Liver (tissue), 3 donors: ENCODE data around the gene SCN10A.

Experiments
- ATF3 ChIP-seq: IDR thresholded peaks from 2 replicates; pipeline ENCODE4 v1.6.1; 2016; ENCODE audit warnings: antibody characterized with exemption
- CTCF ChIP-seq: fragments of 150-350 bp; IDR thresholded peaks from 2 replicates; pipeline ENCODE4 v1.5.1; 2017; ENCODE audit warnings: improper control_type of control experiment, low read depth, low read length; ENCODE audit not compliant: missing input control
- EGR1 ChIP-seq, 2 donors: IDR thresholded peaks; 2 replicates each; pipeline ENCODE4 v1.6.1; 2016 to 2018; ENCODE audit warnings: antibody characterized with exemption in 2 of 2, low read depth in 2 of 2
- FOXA1 ChIP-seq: IDR thresholded peaks from 2 replicates; pipeline ENCODE4 v1.6.1; 2016; ENCODE audit warnings: antibody characterized with exemption
- GABPA ChIP-seq, 2 donors: IDR thresholded peaks in 1 of 2; conservative IDR thresholded peaks in 1 of 2; 2 replicates each; pipeline ENCODE4 v1.6.1; 2016; ENCODE audit warnings: antibody characterized with exemption in 2 of 2, mild to moderate bottlenecking in 1 of 2, moderate library complexity in 1 of 2
- JUND ChIP-seq, 2 donors: IDR thresholded peaks; 2 replicates each; pipeline ENCODE4 v1.6.1; 2016; ENCODE audit warnings: antibody characterized with exemption in 2 of 2
- MAX ChIP-seq: IDR thresholded peaks from 2 replicates; pipeline ENCODE4 v1.6.1; 2016; ENCODE audit warnings: antibody characterized with exemption
- RAD21 ChIP-seq, 2 donors: IDR thresholded peaks; 2 replicates each; pipeline ENCODE4 v1.6.1; 2016; ENCODE audit warnings: antibody characterized with exemption in 2 of 2, mild to moderate bottlenecking in 2 of 2
- REST ChIP-seq: IDR thresholded peaks from 2 replicates; pipeline ENCODE4 v1.6.1; 2016; ENCODE audit warnings: antibody characterized with exemption, mild to moderate bottlenecking
- SP1 ChIP-seq: IDR thresholded peaks from 2 replicates; pipeline ENCODE4 v1.6.1; 2018; ENCODE audit warnings: antibody characterized with exemption, mild to moderate bottlenecking
- TAF1 ChIP-seq: conservative IDR thresholded peaks from 2 replicates; pipeline ENCODE4 v1.6.1; 2016; ENCODE audit warnings: antibody characterized with exemption, mild to moderate bottlenecking
- YY1 ChIP-seq: IDR thresholded peaks from 2 replicates; pipeline ENCODE4 v1.6.1; 2016; ENCODE audit warnings: antibody characterized with exemption, mild to moderate bottlenecking
- donor health status: healthy.
- donor health status: healthy.

- TF ChIP-seq GABPA (IDR thresholded peaks at IDR 0.05 in 1 of 2, conservative IDR thresholded peaks at IDR 0.05 in 1 of 2) = no peak
- no peak for TF ChIP-seq SP1
- peak; percentile 32 for TF ChIP-seq CTCF
- TF ChIP-seq YY1 = no peak
- TF ChIP-seq EGR1 (IDR thresholded peaks at IDR 0.05; ENCODE audit: low read depth in 2 of 2) = no peak
- no peak for TF ChIP-seq ATF3
- no peak for TF ChIP-seq MAX
- no peak for TF ChIP-seq REST
- no peak for TF ChIP-seq TAF1
- peak; percentile 70 to 73 for TF ChIP-seq RAD21 (IDR thresholded peaks at IDR 0.05)
- TF ChIP-seq JUND (IDR thresholded peaks at IDR 0.05) = no peak
- TF ChIP-seq FOXA1 = no peak
Measured at GRCh38 chr3:38843898-38844297, 27.9 kb upstream of the SCN10A start.
